ENCODE data around the gene CHRDL2.

CHRDL2 gene

GRCh38 chr11:74684661-74685060 lies 46.6 kb downstream of the CHRDL2 start:
- no peak for DNase-seq

- DNase-seq, result no peak
Measured at GRCh38 chr11:74683941-74684481, 47.2 kb downstream of the CHRDL2 start.

DNA sequence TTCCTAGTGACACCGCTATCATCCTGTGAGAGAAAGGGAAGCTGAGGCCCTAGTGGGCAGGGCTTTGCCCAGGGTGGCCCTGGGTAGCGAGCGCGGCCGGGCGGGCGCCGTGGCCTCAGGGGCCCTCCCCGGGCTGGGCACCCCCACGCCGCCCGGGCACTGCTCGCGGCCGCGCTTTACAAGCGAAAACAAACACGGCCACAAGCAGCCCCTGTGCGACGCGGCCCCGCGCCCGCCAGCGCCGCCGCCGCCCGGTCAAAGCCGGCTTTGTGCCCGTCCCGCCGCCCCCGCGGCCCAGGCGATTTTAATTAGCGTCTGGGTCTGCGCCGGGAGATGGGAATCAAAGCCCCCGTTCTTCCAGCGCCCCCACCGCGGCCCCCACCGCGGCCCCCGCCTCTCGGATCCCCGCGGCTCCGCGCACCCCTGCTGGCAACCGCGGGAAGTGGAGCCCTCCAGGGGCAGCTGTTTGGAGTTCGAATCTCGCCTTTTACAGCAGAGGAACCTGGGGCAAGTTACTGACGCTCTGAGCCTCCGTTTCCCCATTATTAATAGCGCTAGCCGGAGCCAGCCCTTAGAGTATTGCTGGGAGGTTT lies 47.9 kb downstream of the CHRDL2 start:
- DNase-seq, result no peak

DNA sequence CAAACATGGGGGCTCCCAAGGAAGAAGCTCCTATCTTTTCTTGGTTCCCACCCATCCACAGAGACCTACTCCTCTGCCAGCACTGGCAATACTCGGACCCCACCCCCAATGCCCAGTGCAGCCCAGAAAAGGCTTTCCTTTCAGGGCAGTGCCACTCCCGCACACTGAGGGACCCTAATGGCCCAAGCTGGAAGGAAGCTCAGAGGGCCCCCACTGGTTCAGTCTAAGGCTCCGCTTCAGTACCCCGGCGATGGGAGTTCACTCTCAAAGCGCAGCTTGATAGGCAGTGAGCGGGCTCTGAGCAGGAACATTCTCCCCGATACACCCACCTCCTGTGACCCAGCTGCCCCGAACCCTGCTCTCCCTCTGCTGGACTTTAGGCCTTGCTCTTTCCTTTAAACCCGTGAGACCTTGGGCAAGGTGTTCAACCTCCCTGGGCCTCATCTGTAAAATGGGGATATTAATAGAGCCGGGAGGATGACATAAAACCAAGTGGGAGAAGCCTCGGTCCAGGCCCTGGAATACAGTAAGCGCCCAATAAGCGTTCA lies 48.4 kb downstream of the CHRDL2 start:
- DNase-seq, result no peak

GRCh38 chr11:74681686-74682651 lies 49.3 kb downstream of the CHRDL2 start:
- no peak for DNase-seq

DNA sequence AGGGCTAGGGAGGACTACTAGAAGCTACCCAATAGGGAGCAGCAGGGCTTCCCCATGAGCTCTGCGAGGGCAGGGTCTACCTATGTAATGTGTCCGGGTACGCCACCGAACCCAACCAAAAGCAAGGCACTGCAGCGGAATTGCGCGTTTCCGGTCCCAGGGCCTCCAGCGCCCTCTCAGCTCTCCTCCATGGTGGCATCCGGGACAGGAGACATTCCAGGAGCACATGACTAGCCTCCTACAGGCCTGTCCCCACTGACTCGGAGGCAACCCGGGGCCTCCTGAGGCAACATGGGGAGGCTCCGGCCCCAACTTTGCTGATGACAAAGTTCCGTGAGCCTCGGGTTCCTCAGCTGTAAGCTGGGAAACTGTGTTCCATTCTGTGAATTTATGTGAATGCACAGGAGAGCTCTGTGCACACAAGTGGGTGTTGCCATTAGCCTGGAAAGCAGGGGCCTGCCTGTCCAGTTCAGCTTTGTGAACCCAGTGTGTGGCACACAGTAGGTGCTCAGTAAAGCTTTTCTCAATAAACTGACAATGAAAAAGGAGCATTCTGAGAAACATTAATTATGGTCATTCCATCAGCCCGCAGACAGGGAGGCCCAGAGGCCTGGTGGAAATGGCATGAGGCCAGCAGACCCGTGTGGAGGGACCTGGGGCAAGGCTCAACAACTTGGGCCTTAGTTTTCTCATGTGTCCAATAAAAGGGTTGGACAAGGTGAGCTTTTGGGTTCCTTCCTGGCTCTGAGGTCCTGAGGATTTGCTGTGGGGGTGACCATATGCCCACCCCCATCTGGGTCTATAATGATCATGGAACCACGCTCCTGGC lies 50.3 kb downstream of the CHRDL2 start:
- no peak for DNase-seq

- DNase-seq, result no peak
Measured at GRCh38 chr11:74680035-74680671, 51.1 kb downstream of the CHRDL2 start.

DNA sequence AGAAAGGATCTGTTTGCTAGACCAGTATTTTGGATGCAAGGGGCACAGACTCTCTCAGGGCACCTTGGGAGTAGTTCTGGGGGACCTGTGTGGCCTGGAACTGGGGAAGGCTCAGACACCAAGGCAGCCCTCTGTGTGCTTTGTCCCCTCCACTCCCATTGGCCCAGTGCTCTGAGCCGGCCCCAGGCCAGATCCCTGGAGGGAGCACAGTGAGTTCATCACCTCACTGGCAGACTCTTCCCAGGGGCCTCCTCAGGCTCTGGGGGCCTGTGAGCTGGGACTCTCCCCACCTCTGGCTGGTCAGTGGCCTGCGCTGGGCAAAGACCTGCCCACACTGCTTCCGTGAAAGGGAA lies 51.7 kb downstream of the CHRDL2 start:
- no peak for DNase-seq

- DNase-seq, result no peak
Measured at GRCh38 chr11:74678591-74679512, 52.4 kb downstream of the CHRDL2 start.

DNA sequence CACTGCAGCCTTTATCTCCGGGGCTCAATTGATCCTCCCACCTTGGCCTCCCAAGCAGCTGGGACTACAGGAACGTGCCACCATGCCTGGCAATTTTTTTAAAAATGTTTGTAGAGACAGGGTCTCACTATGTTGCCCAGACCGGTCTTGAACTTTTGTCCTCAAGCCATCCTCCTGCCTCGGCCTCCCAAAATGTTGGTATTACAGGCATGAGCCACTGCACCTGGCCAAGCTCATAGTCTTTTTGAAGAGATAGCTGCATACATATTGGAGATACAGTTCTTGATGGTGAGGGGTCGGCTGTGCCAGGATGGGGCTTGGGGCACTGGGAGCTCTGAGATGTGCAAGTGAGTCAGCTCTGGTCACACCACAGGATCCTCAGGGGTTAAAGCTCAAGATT lies 53.2 kb downstream of the CHRDL2 start:
- DNase-seq, result no peak

DNA sequence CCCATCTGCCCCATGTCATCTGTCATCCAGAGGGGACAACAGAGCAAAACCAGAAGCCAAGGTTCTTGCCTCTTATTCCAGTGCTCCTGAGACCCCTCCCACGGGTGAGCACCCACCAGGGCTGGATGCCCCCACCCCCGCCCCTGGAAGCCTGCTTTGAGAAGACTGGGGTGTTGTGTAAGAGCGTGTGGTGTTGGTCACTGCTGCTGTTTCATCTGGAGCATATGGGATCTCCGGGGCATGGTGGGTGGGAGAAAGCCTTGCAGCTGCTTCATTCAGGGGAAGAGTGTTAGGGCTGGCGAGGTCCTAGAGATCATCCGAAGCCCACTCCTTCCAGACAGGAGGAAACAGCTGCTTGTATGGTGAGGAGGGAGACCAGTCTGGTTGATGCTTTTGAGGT lies 54.1 kb downstream of the CHRDL2 start:
- no peak for DNase-seq

DNA sequence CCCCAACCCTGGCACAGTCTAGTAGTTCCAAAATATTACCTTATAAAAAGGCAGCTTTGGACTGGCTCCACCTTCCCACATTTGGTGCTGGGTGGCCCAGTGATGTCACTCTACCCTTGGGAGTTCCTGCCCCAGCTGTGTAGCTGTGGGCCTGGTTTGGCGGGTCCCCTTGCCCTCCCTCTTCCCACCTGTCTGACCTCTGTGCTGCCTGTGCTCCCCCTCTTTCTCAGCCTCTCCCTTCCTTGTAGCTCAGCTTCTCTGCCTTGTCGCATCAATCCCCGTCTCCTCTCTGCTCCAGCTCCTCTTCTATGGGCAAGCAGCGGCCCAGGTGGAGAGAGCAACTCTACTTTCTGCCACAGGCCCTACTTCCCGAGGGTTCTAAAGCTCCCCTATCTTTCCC lies 54.6 kb downstream of the CHRDL2 start:
- DNase-seq, result no peak

- no peak for DNase-seq
Measured at GRCh38 chr11:74675761-74676160, 55.5 kb downstream of the CHRDL2 start.

DNA sequence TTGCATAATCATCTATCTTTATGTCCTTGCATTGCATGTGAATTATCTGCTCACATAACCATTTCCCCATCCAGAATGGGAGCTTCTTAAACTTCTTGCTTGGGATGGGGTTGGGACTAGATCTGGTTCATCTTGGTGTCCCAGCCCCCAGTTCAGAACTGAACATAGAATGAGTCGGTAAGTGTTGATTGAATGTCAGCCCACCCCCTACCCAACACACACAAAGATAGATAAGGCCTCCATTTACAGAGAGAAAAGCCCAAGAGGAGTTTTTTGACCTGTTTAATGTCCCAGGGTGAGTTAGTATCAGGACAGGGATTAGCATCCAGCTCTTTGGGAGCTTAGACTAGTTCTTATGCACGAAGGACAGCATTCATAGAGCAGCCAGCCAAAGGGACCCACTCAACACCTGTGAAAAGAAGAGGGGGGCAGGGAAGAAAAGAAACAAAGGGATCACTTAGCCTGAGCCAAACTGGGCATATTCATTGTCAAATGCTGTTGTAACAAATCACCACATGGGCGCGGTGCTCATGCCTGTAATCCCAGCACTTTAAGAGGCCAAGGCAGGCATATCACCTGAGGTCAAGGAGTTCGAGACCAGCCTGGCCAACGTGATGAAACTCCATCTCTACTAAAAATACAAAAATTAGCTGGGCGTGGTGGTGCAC lies 57.4 kb downstream of the CHRDL2 start:
- no peak for DNase-seq

DNA sequence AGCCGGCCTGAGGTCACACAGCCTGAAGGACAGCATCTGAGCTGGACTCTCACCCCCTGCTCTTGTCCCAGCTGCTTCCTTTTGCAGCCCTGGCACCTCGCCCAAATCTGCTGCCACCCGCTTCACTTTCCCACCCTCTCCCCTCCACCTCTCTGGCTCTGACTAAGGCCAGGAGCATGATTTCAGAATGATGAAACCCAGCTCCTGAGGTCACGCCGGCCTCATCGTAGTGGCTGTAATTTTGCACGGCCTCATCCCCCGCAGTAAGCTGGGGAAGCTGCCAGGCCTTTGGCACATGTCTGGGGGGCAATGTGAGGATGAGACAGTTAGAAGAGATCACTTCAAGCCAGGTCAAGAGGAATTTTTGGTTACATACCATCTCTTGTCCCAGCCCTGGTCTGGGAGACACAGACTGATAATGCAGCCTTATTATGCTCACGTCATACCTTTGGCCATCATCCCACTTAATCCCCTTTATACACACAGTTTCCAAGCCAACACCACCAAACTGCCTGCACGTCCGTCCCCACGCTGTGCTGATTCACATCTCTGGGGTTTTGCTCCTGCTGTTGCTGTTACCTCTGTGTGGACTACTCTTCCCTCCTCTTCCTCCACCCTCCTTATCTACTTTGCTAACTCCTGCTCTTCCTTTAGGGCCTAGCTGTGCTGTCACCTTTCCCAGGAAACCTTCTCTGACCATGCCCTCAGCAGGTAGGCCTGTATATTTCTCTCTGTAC lies 58.1 kb downstream of the CHRDL2 start:
- no peak for DNase-seq

- DNase-seq, result no peak
Measured at GRCh38 chr11:74672332-74672955, 58.8 kb downstream of the CHRDL2 start.

DNA sequence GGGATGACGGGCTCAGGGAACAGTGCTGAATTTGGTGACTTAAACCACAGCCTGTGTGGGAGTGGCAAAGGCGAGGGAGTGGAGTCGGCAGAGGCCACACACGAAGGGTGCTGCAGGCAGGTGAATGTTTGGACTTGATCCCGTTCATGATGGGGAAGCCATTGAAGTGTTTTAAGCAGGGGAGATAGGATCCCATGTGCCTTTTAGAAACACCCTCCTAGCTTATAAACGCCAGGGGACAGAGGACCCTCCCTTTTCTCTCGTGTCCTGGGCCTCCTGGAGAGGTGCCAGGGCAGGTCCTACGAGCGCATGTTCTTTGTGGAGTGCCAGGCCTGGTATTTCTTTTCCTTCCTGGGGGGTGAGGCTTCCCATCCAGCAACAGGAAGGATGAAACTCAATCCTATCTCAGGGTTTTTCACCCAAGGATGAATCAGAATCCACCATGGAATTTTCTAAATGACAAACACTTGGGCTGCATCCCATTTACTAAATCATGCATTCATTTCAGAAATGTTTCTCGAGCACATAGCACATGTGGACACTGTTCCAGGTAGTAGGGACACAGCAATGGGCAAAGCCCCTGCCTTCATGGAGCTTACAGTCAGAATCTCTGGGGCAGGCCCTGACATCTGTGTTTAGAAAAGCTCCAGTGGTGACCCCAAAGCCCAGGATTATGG lies 59.6 kb downstream of the CHRDL2 start:
- no peak for DNase-seq

- no peak for DNase-seq
Measured at GRCh38 chr11:74670171-74670570, 61.1 kb downstream of the CHRDL2 start.

All from GF-D8 (cell line).